Neural progenitor cell (in vitro differentiated cells): ENCODE data around the gene SPOPL.

Source experiments
- CTCF ChIP-seq: fragments of 200-600 bp; sonication (generic); IDR thresholded peaks from 2 replicates; pipeline ENCODE4 v1.5.1; 2017; ENCODE audit warnings: antibody characterized with exemption, mild to moderate bottlenecking
- EZH2 ChIP-seq: fragments of 200-600 bp; sonication (generic); IDR thresholded peaks from 2 replicates; pipeline ENCODE4 v1.6.1; 2017; ENCODE audit warnings: antibody characterized with exemption, mild to moderate bottlenecking, moderate library complexity

- TF ChIP-seq CTCF (no peak), EZH2 (no peak)
These were observed 15.0 kb upstream of the SPOPL start for GRCh38 chr2:138486363-138487198.
